Measurements from ENCODE around the gene PRKG2.
A peak's percentile ranks its signal among the peaks of the same experiment; 100 is the strongest.
"Not testable (repeated sequence)": the region's sequence is repeated elsewhere in the genome, so short reads cannot be mapped to it uniquely, and the experiment has no call there.

PRKG2 gene

DNA sequence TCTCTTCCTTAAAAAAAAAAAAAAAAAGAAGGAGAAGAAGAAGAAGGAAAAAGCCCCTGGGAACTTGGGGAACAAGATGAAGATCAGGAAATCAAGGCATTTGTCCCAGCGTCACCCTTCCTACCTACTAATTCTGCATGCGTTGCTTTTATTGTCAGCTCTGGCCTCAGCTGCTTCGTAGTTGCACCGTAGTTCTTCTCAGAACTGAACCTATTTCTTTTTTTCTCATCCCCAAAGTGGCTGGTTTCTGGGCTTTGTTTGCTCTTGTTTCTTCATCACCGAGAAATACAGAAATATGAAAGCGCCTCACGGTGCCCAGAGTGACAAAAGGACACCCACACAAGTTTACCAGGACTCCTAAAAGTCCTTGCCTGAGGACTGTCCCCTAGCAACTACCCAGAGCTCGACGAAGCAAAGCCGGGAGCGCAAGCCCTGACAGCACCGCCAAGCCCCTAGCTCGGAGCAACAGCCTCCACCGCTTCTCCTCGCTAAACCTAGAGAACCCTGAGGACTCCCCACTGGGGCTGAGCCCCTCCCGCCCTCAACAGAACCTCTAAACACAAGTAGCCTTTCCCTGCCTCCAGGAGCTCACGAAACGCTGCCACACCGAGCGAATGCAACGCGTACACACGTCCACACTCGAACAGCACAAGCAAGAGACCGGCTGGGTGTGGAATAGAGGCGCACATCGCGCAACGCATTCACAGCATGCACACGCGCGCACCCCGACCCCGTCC is 710 bp downstream of the PRKG2 start:
- DNase-seq, result no peak

GRCh38 chr4:81213671-81214070 is 1.4 kb downstream of the PRKG2 start:
- no peak for DNase-seq

DNA sequence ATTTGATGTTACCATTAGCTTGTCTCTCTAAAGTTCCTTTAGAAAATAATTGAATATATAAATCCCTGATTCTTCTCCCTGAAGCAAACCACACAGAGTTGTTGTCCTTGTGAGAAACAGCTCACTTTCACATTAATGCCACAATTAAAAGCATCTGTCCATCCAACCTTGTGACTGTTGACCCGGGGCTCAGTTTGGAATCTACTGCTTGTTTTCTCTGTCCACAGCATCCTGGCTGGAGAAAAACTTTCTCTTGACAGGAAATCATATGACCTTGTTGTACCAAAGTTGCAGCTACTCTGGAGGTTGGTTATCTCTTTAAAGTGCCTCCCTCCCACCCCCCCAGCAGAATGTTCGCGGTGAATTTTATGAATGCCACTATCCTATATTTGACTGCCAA is 3.1 kb downstream of the PRKG2 start:
- DNase-seq, result no peak

DNA sequence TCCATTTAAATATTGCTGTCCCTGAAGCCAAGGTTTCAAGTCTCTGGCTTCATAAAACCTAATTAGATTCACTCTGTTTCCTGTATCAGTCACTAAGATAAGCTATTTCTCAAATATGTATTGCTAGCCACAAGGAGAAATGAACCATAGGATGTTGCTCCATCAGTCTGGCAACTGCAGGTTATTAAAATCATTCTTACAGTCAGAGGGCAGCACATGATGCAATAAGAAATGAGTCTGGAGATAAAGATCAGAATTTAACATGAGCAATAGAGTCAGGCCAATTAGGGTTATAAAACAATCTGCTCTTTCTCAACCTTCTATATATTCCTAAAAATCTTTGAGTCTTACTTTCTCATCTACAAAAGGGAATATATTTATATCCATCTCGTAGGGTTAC is 7.2 kb downstream of the PRKG2 start:
- no peak for DNase-seq

DNA sequence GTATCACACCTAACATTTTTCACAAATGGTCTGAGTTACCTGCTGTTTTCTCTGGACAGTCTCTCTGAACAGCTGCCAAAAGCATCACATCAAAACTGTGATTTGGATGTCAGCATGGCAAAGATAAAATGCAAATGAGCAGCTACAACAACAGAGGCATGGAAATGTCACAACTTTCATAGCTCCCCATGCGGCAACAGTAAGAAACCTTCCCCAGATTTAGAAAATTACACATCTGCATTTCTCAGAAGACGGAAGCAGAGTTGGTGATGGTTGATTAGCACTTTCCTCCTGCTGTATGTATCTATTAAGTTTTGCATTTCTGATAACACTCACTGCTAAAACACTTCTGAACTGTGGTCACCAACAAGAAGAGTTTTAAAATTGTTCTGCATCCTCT is 9.7 kb downstream of the PRKG2 start:
- no peak for DNase-seq

DNA sequence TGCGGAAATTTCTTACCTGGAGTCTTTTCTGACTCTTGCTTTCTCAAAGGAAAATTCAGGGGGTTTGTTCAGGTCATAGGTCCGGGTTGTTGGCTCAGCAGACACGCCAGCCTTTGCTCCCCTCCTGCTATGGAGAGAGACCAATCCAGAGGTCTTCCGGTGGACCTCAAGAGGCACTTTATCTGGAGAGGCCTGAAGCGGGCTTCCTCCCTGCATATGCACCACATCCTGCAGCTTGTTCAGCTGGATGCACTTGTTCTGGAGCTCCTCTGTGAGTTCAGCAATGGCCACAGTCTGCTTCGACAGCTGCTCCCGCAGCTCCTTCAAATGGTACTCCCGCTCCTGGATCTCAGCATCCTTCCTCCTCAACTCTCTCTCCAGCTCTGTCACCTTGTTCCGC is 10.5 kb downstream of the PRKG2 start:
- no peak for DNase-seq

GRCh38 chr4:81199831-81200230 is 15.2 kb downstream of the PRKG2 start:
- no peak for DNase-seq

GRCh38 chr4:81198609-81199008 is 16.4 kb downstream of the PRKG2 start:
- DNase-seq, result no peak

DNA sequence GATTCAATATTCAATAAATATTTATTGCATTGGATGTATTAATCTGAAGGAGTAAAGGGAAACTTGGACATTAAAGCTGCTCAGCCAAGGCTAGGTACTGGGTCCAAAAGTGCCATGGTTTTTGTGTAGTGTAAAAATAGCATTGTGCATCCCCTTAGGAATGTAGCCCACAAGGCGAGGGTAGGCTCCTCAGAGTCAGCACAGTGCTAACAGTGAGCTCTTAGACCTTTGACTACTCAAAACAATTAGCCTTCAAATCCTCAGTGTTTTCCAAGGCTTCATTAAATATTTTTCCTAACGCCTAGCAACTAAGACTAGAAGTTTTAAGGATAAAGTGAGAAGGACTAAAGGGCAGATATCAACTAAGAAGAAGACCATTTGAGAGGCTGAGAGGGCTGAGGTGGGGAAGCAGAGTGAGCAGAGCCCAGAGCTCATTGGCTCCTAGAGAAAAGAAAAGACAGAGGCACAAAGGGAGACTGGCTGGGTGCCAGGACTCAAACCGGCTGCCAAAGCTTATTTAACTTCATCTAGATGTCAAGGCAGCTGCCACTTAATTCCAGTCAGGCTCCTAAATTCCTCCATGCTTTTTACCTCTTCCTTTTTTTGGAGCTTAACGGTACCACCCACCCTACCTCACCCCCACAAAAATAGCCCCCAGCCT is 17.0 kb downstream of the PRKG2 start:
- DNase-seq, result peak; percentile 44 to 68

- DNase-seq, result no peak
Observed at GRCh38 chr4:81196126-81196650, 18.8 kb downstream of the PRKG2 start.

DNA sequence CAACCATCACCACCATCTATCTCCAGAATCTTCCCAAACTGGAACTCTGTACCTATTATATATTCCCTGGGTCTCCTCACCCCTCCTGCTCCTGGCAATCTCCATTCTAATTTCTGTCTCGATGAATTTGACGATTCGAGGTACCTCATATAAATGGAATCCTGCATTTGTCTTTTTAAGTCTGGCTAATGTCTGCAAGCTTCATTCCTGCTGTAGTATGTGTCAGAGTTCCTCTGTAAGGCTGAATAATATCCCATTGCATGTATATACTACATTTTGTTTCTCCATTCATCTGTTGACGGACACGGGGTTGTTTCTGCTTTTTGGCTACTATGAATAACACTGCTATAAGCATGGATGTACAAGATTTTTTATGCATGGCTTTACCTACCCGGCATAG is 19.5 kb downstream of the PRKG2 start:
- DNase-seq, result no peak

- DNase-seq, result no peak
Observed at GRCh38 chr4:81194286-81194685, 20.7 kb downstream of the PRKG2 start.

DNA sequence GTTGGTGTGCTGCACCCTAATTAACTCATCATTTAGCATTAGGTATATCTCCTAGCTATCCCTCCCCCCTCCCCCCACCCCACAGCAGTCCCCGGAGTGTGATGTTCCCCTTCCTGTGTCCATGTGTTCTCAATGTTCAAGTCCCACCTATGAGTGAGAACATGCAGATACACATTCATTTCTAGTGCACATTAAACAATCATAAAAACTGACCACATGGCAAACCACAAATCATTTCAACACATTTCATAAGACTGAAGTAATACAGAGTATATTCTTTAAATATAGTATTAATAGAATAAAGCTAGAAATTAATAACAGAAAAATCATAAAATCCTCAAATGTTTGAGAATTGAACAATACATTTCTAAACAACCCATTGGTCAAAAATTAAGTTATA is 34.1 kb downstream of the PRKG2 start:
- no peak for DNase-seq

- DNase-seq, result no peak
Observed at GRCh38 chr4:81179326-81179725, 35.7 kb downstream of the PRKG2 start.

DNA sequence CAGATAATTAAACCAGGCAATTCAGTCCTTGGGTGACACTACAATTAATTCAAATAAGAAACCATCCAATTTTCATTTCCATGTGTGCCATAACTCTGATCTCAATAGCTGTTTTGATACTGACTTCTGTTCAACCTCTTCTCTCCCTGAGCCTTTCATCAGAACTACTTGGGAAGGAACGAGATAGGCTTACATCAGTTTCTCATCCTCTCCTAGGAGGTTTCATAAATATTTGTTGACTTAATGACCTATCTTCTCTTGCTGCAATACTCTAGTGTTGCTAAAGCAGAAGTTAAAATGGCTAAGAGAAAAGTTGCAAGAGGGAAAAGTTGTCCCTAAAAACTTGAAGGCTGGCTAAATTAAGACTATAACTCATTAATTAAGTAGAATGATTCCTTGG is 41.8 kb downstream of the PRKG2 start:
- no peak for DNase-seq

DNA sequence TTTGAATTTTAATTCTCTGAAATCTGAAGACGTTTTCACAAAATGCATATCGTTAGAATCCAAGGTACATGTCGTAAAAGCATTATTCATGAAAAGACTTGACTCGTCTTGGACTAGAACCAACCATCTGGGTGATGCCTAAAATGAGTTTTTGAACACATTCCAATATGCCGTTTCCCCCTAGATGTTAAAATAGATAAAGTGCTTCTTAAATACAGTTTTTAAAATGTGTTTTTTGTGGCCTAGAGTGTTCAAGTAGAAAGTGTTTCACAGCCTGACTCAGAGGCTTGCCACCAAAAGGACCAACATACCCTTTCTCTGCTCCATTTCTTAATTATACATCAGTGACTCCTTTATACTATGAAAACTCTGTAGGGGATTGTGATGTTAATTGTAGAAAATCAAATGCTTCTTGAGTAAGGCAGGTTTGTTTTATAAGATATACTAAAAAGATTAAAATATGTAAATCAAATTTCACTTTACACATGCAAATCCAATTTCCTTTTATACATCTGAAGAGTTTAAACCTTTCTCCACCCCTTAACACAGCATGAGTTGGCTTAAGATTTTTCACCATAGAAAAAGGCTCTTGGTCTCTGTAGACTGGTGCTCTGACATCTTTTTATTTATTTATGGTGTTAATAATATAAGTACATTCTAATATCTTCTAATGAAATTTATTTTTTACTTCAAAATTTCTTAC is 48.4 kb downstream of the PRKG2 start:
- DNase-seq, result peak; percentile 24 to 66

GRCh38 chr4:81165861-81166430 is 49.1 kb downstream of the PRKG2 start:
- peak in 1 of 2 experiments; percentile 77 for DNase-seq

DNA sequence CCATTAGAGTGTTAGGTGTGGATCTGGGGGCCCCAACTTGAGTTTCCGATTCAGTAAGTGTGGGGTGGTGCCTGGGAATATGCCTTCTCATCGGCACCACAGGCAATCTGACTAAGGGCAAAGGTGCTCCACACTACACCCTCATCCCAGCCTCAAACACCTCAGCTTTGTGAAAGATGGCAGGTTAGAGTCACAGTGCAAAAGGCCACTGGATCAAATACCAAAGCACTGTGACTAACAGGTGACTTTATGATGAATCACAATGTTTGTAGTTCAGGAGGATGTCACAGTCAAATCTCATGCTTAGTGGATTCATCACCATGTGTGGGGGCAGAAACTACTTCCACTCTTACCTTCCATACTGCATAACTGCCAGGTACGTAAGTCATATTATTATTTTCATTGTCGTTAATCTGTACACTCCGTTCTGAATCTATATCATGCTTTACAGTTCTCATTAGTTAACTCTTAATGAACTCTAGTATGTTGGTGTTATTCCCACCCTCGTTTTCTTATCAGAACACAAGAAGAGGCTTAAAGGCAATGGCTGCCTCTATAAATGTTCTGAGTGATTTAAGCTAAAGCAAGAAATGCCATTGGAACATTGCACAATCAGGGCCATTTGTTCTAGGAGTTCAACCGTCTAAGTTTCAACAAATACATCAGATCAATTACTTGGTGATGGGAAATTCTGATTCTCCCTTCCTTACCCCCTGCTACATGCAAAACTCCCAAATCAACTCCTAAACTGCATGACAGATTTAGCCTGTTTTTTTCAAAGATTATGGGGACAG is 50.2 kb downstream of the PRKG2 start:
- no peak for DNase-seq

DNA sequence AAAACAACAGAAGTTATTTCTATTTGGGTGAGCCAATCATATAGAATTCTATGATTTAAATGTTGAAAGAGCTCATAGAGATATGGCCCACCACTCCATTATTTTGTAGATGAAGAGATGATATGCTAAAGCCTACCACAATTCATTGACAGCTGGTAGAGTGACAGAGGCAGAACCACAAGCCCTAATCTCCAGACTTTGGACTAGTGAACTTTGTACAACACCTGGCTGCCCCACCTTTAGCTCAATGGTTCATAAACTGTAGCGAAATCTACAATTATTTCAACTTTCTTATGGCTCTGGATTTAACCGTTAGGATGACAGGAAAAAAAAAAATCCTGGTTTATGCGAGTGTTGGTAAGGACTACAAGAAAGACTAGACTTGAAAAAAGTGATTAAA is 50.9 kb downstream of the PRKG2 start:
- no peak for DNase-seq

DNA sequence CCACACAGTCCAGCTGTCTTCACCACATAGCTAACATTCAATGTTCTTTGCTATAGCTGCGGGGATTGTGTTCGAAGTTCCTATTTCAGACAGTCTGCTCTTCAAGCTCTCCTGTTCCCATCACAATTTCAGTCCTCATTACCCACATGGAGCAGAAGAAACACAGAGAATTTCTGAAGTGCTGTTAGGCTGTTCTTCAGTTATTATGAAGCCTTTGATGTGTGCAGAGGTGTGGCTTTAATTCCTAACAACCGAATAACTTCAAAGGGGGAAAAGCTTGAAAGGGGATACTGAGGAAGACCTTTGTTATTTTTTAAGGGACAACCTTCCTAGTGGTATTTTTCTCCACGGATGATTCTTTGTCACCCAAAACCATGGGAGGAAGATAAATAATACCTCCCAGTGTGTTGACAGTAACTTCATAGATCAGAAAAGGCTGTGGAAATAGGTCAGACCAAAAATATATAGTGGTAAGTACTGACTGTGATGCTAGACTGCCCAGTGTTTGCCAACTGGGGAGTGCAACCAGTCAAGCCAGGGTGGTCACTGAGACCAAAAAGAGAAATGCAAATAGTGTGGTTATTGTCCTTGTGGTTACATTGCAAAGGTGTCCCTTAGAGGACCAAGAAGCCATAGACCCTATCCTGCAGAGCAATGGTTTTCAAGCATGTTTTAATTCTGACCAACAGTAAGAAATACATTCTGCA is 52.1 kb downstream of the PRKG2 start:
- DNase-seq, result no peak

DNA sequence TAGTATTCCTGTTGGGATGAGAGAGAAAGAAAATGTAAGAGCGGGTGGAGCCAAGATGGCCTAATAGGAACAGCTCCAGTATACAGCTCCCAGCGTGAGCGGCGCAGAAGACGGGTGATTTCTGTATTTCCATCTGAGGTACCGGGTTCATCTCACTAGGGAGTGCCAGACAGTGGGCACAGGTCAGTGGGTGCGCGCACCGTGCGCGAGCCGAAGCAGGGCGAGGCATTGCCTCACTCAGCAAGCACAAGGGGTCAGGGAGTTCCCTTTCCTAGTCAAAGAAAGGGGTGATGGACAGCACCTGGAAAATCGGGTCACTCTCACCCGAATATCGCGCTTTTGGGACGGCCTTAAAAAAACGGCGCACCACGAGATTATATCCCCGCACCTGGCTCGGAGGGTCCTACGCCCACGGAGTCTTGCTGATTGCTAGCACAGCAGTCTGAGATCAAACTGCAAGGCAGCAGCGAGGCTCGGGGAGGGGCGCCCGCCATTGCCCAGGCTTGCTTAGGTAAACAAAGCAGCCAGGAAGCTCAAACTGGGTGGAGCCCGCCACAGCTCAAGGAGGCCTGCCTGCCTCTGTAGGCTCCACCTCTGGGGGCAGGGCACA is 61.2 kb downstream of the PRKG2 start:
- DNase-seq, result not testable (repeated sequence)
